WTC11 (cell line): ENCODE results near the gene TMEM131L. TPM values are rescaled to one million over a fixed set of nuclear protein-coding genes. Genes with fewer than 3 reads are reported as not detected.
"Not testable (repeated sequence)": the region's sequence is repeated elsewhere in the genome, so short reads cannot be mapped to it uniquely, and the experiment has no call there.

Source experiments
- ATAC-seq: fragments of 200-7000 bp; cut with Tn5 transposase; 2 replicates; pipeline ENCODE4 v1.10.0; 2021; ENCODE audit warnings: mild to moderate bottlenecking, moderate library complexity
- CTCF ChIA-PET: fragments of 300-600 bp; sonication (Branson Sonifier 250); formaldehyde crosslinking; loops from one replicate; lab custom pipeline; 2021; ENCODE audit warnings: antibody characterized with exemption; lab: Charles Lee
- POLR2A ChIA-PET: fragments of 350-600 bp; sonication (Branson Sonifier 250); formaldehyde crosslinking; loops from one replicate; lab custom pipeline; 2021; ENCODE audit warnings: antibody characterized with exemption; lab: Charles Lee
- DNase-seq: peaks from one replicate; pipeline ENCODE4 v3.0.0; 2021; ENCODE audit warnings: low spot score
- H3K27ac Mint-ChIP-seq: 2 replicates; pipeline ENCODE4 v1.8.0; 2021; ENCODE audit warnings: mixed read lengths
- H3K27me3 Mint-ChIP-seq: 2 replicates; pipeline ENCODE4 v1.8.0; 2021; ENCODE audit warnings: low read depth, mild to moderate bottlenecking, moderate library complexity, mixed read lengths
- H3K36me3 Mint-ChIP-seq: 2 replicates; pipeline ENCODE4 v1.8.0; 2021; ENCODE audit warnings: mixed read lengths
- H3K4me1 Mint-ChIP-seq: 2 replicates; pipeline ENCODE4 v1.8.0; 2022; ENCODE audit warnings: mixed read lengths
- H3K4me3 Mint-ChIP-seq: 2 replicates; pipeline ENCODE4 v1.8.0; 2021; ENCODE audit warnings: mild to moderate bottlenecking, moderate library complexity, mixed read lengths
- H3K9me3 Mint-ChIP-seq: 2 replicates; pipeline ENCODE4 v1.8.0; 2021; ENCODE audit warnings: mixed read lengths
- CREM ChIP-seq: sonication (generic); formaldehyde crosslinking; IDR thresholded peaks from 2 replicates; pipeline ENCODE4 v1.8.1; 2022; ENCODE audit warnings: mild to moderate bottlenecking, missing genetic modification reagents, moderate library complexity
- ETV6 ChIP-seq: sonication (generic); formaldehyde crosslinking; IDR thresholded peaks from 2 replicates; pipeline ENCODE4 v1.8.1; 2022; ENCODE audit warnings: mild to moderate bottlenecking, missing genetic modification reagents
- FOXJ3 ChIP-seq: sonication (generic); formaldehyde crosslinking; IDR thresholded peaks from 2 replicates; pipeline ENCODE4 v1.9.0; 2021; ENCODE audit warnings: missing genetic modification reagents, mild to moderate bottlenecking, borderline replicate concordance
- GABPB1 ChIP-seq: sonication (generic); formaldehyde crosslinking; IDR thresholded peaks from 2 replicates; pipeline ENCODE4 v1.8.1; 2023; ENCODE audit warnings: mild to moderate bottlenecking, missing genetic modification reagents
- HMGA2 ChIP-seq: fragments of 250-450 bp; sonication (Bioruptor Pico); IDR thresholded peaks from 2 replicates; pipeline ENCODE4 v1.4.0; 2021; ENCODE audit warnings: mild to moderate bottlenecking, moderate library complexity
- SMAD3 ChIP-seq: sonication (generic); formaldehyde crosslinking; IDR thresholded peaks from 2 replicates; pipeline ENCODE4 v1.8.0; 2022; ENCODE audit warnings: missing genetic modification reagents, mild to moderate bottlenecking, borderline replicate concordance
- TCF7 ChIP-seq: sonication (generic); formaldehyde crosslinking; IDR thresholded peaks from 2 replicates; pipeline ENCODE4 v1.8.0; 2022; ENCODE audit warnings: mild to moderate bottlenecking, low read depth, missing genetic modification reagents, moderate library complexity
- TP53 ChIP-seq: sonication (generic); formaldehyde crosslinking; IDR thresholded peaks from 2 replicates; pipeline ENCODE4 v1.8.1; 2023; ENCODE audit warnings: mild to moderate bottlenecking, missing genetic modification reagents
- ZNF121 ChIP-seq: sonication (generic); formaldehyde crosslinking; IDR thresholded peaks from 2 replicates; pipeline ENCODE4 v1.8.0; 2023; ENCODE audit warnings: missing genetic modification reagents
- ZNF219 ChIP-seq: sonication (generic); formaldehyde crosslinking; IDR thresholded peaks from 2 replicates; pipeline ENCODE4 v1.8.0; 2023; ENCODE audit warnings: missing genetic modification reagents, mild to moderate bottlenecking, borderline replicate concordance
- ZNF423 ChIP-seq: fragments of 250-450 bp; sonication (Bioruptor Pico); IDR thresholded peaks from 2 replicates; pipeline ENCODE4 v2.1.2; 2022; ENCODE audit warnings: mild to moderate bottlenecking, moderate library complexity
- total RNA-seq: library from RNA; stranded (reverse); gene quantifications from 3 replicates; pipeline ENCODE4 v1.2.3, GENCODE V29; 2021
- TF ChIP-seq, protein P1 (sequence below): sonication (generic); formaldehyde crosslinking; IDR thresholded peaks from 2 replicates; pipeline ENCODE4 v1.8.1; 2023; ENCODE audit warnings: mild to moderate bottlenecking, missing genetic modification reagents, moderate library complexity
- TF ChIP-seq, protein P2 (sequence below): sonication (generic); formaldehyde crosslinking; IDR thresholded peaks from 2 replicates; pipeline ENCODE4 v1.8.0; 2023; ENCODE audit warnings: missing genetic modification reagents, mild to moderate bottlenecking, borderline replicate concordance
- TF ChIP-seq, protein P3 (sequence below): sonication (generic); formaldehyde crosslinking; IDR thresholded peaks from 2 replicates; pipeline ENCODE4 v1.8.1; 2022; ENCODE audit warnings: missing genetic modification reagents, borderline replicate concordance
- TF ChIP-seq, protein P4 (sequence below): fragments of 250-450 bp; sonication (Bioruptor Pico); IDR thresholded peaks from 2 replicates; pipeline ENCODE4 v1.9.0; 2021; ENCODE audit warnings: moderate library complexity, mild to moderate bottlenecking, inconsistent platforms, borderline replicate concordance
- TF ChIP-seq, protein P5 (sequence below): sonication (generic); formaldehyde crosslinking; IDR thresholded peaks from 2 replicates; pipeline ENCODE4 v1.8.0; 2023; ENCODE audit warnings: missing genetic modification reagents
- TF ChIP-seq, protein P6 (sequence below): sonication (generic); formaldehyde crosslinking; IDR thresholded peaks from 2 replicates; pipeline ENCODE4 v1.8.0; 2022; ENCODE audit warnings: mild to moderate bottlenecking, missing genetic modification reagents
- TF ChIP-seq, protein P7 (sequence below): sonication (generic); formaldehyde crosslinking; conservative IDR thresholded peaks from 2 replicates; pipeline ENCODE4 v1.8.1; 2022; ENCODE audit warnings: mild to moderate bottlenecking, missing genetic modification reagents

The TMEM131L gene
- total RNA-seq, 1 experiment from 2014 or later: 26.7 TPM

DNA sequence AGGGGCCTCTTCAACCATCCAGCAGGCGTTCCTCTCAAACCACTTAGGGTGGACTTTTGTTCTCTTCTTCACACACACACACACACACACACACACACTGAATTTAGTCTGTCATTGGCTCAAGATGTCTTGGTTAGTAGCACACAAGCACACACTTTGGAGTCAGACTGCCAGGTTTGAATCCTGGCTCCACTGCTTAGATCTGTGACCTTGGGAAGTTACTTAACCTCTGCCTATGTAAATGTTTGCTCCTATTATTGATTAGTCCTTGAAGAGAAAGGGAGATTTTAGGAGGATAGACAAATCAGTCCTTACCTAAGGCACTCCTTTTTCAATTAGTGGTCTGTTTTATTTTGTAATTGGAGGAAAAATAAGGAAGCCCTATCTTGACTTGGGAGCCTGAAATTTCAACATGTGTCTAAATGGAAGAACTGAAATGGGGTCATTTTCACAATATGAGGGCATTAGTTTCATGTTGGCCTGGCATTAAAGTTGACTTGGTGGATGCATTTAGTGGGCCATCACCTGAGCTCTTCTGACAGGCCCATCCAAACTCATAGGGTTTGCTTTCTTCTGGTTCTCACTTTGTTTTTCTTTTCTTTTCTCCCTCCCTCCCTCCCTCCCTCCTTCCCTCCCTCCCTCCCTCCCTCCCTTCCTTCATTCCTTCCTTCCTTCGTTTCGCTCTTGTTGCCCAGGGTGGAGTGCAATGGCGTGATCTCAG is 13.3 kb upstream of the TMEM131L start (continued):
- no peak for TF ChIP-seq ZNF121 (CRISPR knock-in tag)
- TF ChIP-seq, protein P1, sequence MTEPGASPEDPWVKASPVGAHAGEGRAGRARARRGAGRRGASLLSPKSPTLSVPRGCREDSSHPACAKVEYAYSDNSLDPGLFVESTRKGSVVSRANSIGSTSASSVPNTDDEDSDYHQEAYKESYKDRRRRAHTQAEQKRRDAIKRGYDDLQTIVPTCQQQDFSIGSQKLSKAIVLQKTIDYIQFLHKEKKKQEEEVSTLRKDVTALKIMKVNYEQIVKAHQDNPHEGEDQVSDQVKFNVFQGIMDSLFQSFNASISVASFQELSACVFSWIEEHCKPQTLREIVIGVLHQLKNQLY (CRISPR knock-in tag): no peak

DNA sequence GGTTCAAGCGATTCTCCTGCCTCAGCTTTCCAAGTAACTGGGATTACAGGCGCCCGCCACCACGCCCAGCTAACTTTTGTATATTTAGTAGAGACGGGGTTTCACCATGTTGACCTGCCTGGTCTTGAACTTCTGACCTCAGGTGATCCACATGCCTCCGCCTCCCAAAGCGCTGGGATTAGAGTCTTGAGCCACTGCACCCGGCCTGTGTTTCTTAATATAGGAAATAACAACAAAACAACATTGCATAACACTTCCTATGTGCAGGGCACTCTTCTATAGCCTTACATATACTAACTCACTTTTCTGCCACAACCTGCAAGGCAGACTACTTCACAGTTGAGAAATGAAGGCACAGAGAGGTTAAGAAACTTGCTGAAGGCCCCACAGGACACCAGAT is 12.8 kb upstream of the TMEM131L start:
- ATAC-seq: no peak
- peaks cover 5% of the 10 kb centered on the region for H3K9me3 Mint-ChIP-seq
- H3K36me3 Mint-ChIP-seq: no peaks in the 10 kb centered on the region; the same call in 1 of the 2 replicates
- H3K4me3 Mint-ChIP-seq: no peak overlapping the region
- H3K27me3 Mint-ChIP-seq: peaks cover 3% of the 10 kb centered on the region; the same call in 1 of the 2 replicates
- TF ChIP-seq ZNF423 (CRISPR knock-in tag) (no peak), ZNF219 (CRISPR knock-in tag) (no peak), FOXJ3 (CRISPR knock-in tag) (no peak), TP53 (CRISPR knock-in tag) (no peak)
- no peak for DNase-seq
- peaks cover 14% of the 10 kb centered on the region for H3K4me1 Mint-ChIP-seq
- POLR2A ChIA-PET: no interaction called here
- no peak overlapping the region for H3K27ac Mint-ChIP-seq
- CTCF ChIA-PET: no interaction called here

DNA sequence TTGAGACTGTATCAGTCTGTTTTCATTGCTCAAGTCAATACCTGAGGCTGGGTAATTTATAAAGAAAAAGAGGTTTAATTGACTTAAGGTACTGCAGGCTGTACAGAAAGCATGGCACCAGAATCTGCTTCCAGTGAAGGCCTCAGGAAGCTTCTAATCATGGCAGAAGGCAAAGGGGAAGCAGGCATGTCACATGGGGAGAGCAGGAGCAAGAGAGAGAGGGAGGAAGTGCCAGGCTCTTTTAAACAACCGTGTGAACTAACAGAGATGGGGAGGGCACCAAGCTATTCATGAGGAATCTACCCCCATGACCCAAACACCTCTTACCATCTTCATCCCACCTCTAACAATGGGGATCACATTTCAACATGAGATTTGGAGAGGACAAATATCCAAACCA is 7.2 kb upstream of the TMEM131L start:
- Mint-ChIP-seq H3K4me1 (no peaks in the 10 kb centered on the region), H3K4me3 (no peak overlapping the region), H3K27ac (no peak overlapping the region), H3K27me3 (no peaks in the 10 kb centered on the region), H3K36me3 (no peaks in the 10 kb centered on the region; the same call in 1 of the 2 replicates), H3K9me3 (peaks cover 8% of the 10 kb centered on the region)
- no peak for DNase-seq
- ATAC-seq: no peak
- CTCF ChIA-PET: no interaction called here
- POLR2A ChIA-PET: no interaction called here
- TF ChIP-seq GABPB1: no peak
- TF ChIP-seq, protein P2, sequence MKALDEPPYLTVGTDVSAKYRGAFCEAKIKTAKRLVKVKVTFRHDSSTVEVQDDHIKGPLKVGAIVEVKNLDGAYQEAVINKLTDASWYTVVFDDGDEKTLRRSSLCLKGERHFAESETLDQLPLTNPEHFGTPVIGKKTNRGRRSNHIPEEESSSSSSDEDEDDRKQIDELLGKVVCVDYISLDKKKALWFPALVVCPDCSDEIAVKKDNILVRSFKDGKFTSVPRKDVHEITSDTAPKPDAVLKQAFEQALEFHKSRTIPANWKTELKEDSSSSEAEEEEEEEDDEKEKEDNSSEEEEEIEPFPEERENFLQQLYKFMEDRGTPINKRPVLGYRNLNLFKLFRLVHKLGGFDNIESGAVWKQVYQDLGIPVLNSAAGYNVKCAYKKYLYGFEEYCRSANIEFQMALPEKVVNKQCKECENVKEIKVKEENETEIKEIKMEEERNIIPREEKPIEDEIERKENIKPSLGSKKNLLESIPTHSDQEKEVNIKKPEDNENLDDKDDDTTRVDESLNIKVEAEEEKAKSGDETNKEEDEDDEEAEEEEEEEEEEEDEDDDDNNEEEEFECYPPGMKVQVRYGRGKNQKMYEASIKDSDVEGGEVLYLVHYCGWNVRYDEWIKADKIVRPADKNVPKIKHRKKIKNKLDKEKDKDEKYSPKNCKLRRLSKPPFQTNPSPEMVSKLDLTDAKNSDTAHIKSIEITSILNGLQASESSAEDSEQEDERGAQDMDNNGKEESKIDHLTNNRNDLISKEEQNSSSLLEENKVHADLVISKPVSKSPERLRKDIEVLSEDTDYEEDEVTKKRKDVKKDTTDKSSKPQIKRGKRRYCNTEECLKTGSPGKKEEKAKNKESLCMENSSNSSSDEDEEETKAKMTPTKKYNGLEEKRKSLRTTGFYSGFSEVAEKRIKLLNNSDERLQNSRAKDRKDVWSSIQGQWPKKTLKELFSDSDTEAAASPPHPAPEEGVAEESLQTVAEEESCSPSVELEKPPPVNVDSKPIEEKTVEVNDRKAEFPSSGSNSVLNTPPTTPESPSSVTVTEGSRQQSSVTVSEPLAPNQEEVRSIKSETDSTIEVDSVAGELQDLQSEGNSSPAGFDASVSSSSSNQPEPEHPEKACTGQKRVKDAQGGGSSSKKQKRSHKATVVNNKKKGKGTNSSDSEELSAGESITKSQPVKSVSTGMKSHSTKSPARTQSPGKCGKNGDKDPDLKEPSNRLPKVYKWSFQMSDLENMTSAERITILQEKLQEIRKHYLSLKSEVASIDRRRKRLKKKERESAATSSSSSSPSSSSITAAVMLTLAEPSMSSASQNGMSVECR: no peak
- TF ChIP-seq HMGA2 (CRISPR knock-in tag): no peak
- TF ChIP-seq SMAD3 (CRISPR knock-in tag): no peak
- TF ChIP-seq CREM (CRISPR knock-in tag): no peak
- TF ChIP-seq, protein P3, sequence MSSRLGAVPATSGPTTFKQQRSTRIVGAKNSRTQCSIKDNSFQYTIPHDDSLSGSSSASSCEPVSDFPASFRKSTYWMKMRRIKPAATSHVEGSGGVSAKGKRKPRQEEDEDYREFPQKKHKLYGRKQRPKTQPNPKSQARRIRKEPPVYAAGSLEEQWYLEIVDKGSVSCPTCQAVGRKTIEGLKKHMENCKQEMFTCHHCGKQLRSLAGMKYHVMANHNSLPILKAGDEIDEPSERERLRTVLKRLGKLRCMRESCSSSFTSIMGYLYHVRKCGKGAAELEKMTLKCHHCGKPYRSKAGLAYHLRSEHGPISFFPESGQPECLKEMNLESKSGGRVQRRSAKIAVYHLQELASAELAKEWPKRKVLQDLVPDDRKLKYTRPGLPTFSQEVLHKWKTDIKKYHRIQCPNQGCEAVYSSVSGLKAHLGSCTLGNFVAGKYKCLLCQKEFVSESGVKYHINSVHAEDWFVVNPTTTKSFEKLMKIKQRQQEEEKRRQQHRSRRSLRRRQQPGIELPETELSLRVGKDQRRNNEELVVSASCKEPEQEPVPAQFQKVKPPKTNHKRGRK (CRISPR knock-in tag): no peak
- no peak for TF ChIP-seq ZNF121 (CRISPR knock-in tag)
- TF ChIP-seq, protein P4, sequence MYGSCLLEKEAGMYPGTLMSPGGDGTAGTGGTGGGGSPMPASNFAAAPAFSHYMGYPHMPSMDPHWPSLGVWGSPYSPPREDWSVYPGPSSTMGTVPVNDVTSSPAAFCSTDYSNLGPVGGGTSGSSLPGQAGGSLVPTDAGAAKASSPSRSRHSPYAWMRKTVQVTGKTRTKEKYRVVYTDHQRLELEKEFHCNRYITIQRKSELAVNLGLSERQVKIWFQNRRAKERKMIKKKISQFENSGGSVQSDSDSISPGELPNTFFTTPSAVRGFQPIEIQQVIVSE: no peak
- TF ChIP-seq, protein P5, sequence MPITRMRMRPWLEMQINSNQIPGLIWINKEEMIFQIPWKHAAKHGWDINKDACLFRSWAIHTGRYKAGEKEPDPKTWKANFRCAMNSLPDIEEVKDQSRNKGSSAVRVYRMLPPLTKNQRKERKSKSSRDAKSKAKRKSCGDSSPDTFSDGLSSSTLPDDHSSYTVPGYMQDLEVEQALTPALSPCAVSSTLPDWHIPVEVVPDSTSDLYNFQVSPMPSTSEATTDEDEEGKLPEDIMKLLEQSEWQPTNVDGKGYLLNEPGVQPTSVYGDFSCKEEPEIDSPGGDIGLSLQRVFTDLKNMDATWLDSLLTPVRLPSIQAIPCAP (CRISPR knock-in tag): no peak
- TF ChIP-seq, protein P6, sequence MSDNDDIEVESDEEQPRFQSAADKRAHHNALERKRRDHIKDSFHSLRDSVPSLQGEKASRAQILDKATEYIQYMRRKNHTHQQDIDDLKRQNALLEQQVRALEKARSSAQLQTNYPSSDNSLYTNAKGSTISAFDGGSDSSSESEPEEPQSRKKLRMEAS (CRISPR knock-in tag): no peak
- no peak for TF ChIP-seq TCF7 (CRISPR knock-in tag)
- TF ChIP-seq ETV6 (CRISPR knock-in tag): no peak
- TF ChIP-seq, protein P7, sequence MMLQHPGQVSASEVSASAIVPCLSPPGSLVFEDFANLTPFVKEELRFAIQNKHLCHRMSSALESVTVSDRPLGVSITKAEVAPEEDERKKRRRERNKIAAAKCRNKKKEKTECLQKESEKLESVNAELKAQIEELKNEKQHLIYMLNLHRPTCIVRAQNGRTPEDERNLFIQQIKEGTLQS (CRISPR knock-in tag): no peak

DNA sequence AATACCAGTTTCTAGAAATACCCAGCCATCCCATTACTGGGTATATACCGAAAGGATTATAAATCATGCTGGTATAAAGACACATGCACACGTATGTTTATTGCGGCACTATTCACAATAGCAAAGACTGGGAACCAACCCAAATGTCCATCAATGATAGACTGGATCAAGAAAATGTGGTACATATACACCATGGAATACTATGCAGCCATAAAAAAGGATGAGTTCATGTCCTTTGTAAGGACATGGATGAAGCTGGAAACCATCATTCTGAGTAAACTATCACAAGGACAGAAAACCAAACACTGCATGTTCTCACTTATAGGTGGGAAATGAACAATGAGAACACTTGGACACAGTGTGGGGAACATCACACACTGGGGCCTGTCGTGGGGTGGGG is 4.6 kb upstream of the TMEM131L start:
- ATAC-seq, H3K9me3 Mint-ChIP-seq, POLR2A ChIA-PET, H3K36me3 Mint-ChIP-seq, DNase-seq, H3K27me3 Mint-ChIP-seq, H3K27ac Mint-ChIP-seq, H3K4me3 Mint-ChIP-seq, CTCF ChIA-PET: not testable (repeated sequence)
- H3K4me1 Mint-ChIP-seq: peaks cover 14% of the 10 kb centered on the region
